Body of pancreas (tissue), 4 donors: ENCODE data around the gene LURAP1L.

Source experiments
- POLR2A ChIP-seq, 3 donors: fragments of 450-650 bp; IDR thresholded peaks; one replicate each; pipeline ENCODE4 v1.6.1; 2016; ENCODE audit warnings: antibody characterized with exemption in 3 of 3, mild to moderate bottlenecking in 2 of 3
- TF ChIP-seq, protein P1 (sequence below), 7 experiments: fragments of 450-650 bp in 4 of 7; fragments of 200-600 bp in 3 of 7; sonication (generic) in 3 of 7; IDR thresholded peaks; one replicate each; pipeline ENCODE4 v1.5.1; 2016 to 2019; ENCODE audit warnings: antibody characterized with exemption in 7 of 7

GRCh38 chr9:12862611-12863410, 88.0 kb downstream of the LURAP1L start:
- TF ChIP-seq, protein P1, sequence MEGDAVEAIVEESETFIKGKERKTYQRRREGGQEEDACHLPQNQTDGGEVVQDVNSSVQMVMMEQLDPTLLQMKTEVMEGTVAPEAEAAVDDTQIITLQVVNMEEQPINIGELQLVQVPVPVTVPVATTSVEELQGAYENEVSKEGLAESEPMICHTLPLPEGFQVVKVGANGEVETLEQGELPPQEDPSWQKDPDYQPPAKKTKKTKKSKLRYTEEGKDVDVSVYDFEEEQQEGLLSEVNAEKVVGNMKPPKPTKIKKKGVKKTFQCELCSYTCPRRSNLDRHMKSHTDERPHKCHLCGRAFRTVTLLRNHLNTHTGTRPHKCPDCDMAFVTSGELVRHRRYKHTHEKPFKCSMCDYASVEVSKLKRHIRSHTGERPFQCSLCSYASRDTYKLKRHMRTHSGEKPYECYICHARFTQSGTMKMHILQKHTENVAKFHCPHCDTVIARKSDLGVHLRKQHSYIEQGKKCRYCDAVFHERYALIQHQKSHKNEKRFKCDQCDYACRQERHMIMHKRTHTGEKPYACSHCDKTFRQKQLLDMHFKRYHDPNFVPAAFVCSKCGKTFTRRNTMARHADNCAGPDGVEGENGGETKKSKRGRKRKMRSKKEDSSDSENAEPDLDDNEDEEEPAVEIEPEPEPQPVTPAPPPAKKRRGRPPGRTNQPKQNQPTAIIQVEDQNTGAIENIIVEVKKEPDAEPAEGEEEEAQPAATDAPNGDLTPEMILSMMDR (IDR thresholded peaks at IDR 0.05): no peak
- no peak for TF ChIP-seq POLR2A (IDR thresholded peaks at IDR 0.05)
